Glomerular visceral epithelial cell (primary cell): ENCODE measurements around the gene ROGDI.

Experiments
- DNase-seq: peaks from one replicate; pipeline ENCODE4 v3.0.0-alpha.2; 2016; ENCODE audit errors: extremely low spot score

The ROGDI gene

DNA sequence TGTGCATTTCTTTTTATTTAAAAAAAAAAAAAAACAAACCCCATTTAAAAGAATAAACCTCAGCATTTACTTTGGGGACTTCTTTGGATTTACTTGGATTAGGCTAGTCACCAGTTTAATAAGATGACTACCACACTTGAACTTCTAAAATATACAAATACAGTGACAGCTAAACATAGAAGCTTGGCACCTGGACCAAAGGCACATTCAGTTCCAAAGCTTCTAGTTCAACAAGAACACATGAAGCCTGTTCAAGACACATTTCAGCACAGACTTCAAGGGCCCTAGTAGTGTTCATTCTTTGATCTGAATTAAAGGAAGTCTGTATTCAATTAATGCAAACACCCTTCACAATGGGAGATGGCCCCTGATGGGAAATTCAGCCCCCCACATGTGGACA lies 11.6 kb upstream of the ROGDI start:
- DNase-seq: no peak

GRCh38 chr16:4813251-4814003 lies 11.0 kb upstream of the ROGDI start:
- no peak for DNase-seq

- no peak for DNase-seq
Measured at GRCh38 chr16:4811773-4812172, 9.3 kb upstream of the ROGDI start.

DNA sequence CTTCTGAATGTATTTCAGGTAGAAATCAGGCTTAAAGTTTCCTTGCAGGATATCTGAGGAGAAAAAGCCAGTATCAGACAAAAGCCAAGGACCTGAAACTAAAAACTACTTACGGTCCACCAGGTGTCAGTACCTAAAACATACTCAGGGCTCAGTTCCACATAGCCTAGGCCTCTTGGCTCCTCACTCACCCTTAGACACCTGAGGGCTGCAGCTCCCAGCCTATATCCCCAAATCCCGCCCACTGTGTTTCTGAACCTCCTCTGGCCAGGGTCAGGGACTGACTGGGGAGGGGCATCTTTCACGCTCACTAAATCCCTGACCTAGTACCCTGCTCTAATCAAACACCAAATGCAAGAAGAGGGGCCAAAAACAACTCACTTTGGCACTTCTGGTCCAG lies 8.8 kb upstream of the ROGDI start:
- DNase-seq: no peak

DNA sequence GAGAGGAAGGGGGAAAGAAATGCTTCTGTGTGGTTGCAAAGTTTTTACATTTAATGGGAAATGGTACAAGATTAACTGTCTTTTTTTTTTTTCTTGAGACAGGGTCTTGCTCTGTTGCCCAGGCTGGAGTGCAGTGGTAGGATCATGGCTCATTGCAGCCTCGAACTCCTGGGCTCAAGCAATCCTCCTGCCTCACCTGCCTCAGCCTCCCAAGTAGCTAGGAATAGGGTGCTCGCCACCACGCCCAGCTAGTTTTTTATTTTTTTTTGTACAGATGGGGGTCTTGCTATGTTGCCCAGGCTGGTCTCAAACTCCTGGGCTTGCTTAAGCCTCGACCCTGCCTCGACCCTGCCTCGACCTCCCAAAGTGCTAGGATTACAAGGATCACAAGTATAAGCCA lies 3.8 kb upstream of the ROGDI start:
- no peak for DNase-seq

- no peak for DNase-seq
Measured at GRCh38 chr16:4805231-4805630, 2.8 kb upstream of the ROGDI start.

DNA sequence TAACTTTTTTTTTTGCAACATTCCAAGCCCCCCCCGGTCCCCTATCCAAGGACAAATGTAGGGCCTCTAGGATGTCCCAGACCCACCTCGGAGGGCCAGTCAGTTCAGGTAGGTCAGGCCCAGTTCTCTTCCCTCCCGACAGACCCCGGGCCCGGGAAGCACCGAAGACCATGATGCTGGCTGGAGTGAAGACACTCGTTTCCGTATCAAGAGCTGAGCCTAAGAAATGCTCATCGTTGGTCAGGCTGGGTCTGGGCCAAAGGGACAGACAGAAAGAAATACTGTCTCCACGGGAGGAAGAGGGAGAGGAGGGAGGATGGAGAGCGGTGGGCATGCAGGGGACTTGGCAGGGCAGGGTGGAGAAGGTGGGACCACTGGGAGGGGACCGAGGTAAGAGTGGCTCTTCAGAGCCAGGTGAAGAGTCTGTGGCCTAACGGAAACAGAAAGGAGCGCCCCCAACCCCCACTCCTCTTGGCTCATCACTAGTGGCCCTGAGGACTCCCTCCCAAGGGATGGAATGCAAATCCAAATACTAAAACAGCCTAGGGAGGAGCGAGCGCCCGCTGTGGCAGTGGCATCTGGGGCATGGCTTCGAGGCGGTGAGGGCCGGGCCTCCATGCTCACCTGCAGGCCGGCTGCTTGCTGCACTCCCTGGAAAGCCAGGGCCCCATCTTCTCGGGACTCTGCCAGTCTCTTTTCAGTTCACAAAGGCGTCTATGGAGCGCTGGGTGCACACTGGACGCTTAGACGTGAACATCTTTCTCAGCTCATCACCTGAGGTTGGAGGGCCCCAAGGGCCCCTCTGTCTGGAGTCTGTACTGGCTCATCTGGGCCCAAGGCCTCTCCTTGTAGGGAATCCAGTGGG lies 1.7 kb upstream of the ROGDI start:
- no peak for DNase-seq

- DNase-seq: no peak
Measured at GRCh38 chr16:4803401-4803844, 990 bp upstream of the ROGDI start.

GRCh38 chr16:4802659-4803287 lies 340 bp upstream of the ROGDI start:
- DNase-seq: peak; percentile 89

DNA sequence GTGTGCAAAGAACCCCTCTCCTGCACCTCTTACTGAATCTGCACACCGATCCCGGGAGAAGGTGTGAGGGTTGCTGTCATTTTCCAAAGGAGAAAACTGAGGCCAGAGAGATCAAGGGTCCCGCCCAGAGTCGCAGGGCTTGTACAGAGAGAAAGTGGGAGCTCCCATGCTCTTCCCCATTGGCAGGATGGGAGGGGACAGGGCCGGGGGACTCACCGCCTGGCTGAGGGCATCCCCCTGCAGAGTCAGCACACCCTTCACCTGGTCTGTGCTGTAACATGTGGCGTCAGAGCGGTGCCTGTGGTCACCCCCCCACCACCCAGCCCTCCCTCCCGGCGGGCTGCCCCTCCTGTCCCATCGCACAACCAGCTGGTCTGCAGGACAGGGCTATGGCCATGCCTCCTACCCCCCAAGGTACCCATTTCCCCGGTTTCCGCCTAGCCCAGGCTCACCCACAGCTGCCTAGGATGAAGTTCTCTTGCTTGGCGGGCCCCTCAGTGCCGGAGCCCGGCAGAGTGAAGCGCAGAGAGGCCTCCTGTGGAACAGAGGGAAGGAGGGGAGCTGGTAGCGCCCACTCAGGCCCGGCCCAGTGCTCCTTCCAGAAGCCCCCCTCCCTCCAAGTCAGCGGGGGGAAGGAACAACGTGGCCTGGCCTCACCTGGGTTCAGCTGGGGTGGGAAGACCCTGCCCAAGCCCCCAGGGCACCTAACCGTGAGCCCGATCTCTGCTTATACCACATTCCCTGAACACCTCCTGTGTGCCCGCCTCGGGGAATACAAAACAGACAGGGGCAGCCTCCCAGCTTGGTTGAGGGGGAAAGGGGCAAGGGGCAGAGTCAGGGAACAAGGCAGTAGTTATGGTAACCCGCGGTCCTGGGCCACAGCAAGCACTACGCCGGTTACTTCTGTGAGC lies 1.1 kb downstream of the ROGDI start:
- no peak for DNase-seq

DNA sequence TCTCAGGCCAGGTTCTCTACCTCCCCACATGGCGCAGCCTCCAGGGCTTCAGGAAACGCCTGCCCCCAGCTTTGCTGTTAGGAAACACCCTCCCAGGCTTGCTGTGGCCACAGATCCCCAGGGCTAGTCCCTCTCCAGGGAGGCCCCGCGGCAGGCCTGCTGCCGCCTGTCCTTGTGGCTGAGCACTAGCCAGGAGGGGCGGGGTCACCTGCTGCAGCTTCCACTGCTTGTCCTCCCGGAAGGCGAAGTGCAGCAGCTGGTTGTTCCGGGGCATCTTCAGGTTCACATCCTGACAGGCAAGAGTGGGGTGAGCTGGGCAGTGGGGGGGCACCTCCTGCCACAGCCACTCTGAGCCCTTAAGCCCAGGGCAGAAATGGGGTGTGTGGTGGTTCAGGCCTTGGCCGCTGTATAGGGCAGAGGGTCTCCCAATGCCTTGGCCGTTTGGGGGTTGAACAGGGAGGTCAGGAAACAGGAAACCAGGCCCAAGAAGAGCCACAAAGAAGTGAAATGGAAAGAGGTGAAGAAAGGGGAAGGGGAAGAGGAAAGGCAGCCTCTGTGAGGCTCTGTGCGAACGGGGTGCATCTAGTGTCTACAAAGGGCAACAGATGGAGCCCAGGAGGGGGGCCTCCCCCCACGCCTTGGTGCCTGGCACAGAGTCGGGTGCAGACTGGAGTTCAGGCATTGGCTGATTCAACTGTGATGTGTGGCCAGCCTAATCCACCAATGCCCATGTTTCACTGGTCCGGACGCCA lies 2.0 kb downstream of the ROGDI start:
- DNase-seq: no peak

GRCh38 chr16:4799171-4799855 lies 3.1 kb downstream of the ROGDI start:
- DNase-seq: no peak

- no peak for DNase-seq
Measured at GRCh38 chr16:4798456-4798855, 4.0 kb downstream of the ROGDI start.

DNA sequence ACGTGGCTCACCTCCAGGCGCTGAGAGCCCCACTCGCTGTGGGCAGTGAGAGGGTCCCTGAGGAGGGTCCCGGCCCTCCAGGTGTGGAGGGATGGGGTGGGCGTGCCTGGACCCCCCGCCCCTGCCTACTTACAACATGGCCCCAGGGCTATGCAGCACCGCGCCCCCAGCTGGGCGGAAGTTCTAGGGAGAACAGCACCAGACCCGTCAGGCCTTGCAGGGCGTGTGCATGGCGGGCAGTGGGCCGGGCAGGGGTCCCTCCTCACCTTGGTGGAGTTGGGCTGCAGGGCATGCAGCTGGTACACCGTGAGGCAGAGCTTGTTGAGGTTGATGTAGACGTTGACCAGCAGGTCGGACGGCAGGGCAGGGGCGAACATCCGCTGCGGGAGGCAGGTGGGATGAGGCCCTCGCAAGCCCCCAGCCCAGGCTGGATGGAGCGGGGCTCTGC lies 4.6 kb downstream of the ROGDI start:
- DNase-seq: no peak

GRCh38 chr16:4796982-4797804 lies 5.2 kb downstream of the ROGDI start:
- no peak for DNase-seq

- DNase-seq: no peak
Measured at GRCh38 chr16:4795828-4796572, 6.4 kb downstream of the ROGDI start.

GRCh38 chr16:4795181-4795827 lies 7.1 kb downstream of the ROGDI start, which contains the start of gene SMIM22:
Gene SMIM22 (plus strand): TSS chr16:4795369. CDS start chr16:4795735, 366 bp downstream.
- no peak for DNase-seq
